Kidney (tissue), 14 donors: ENCODE results near the gene GTSE1. TPM values are rescaled to one million over a fixed set of nuclear protein-coding genes. Genes with fewer than 3 reads are reported as not detected.

Experiments
- DNase-seq, 5 donors: peaks; one replicate each; pipeline ENCODE4 v3.0.0-alpha.2; 2013 to 2020
- FAIRE-seq: peaks from 2 replicates; lab custom pipeline; 2012; peaks lifted over from hg19 to GRCh38; lab: Jason Lieb, UNC
- H3K27ac ChIP-seq, 2 donors: one replicate each; pipeline ENCODE4 v1.7.0; 2013; ENCODE audit warnings: low read depth in 2 of 2, low read length in 2 of 2, inconsistent platforms in 1 of 2
- H3K27me3 ChIP-seq: one replicate; pipeline ENCODE4 v1.7.1; 2013; ENCODE audit warnings: low read length, inconsistent platforms; ENCODE audit not compliant: control insufficient read depth, insufficient read depth
- H3K36me3 ChIP-seq, 3 donors: one replicate each; pipeline versions ENCODE4 v1.7.0 to v1.7.1; 2013; ENCODE audit warnings: low read length in 3 of 3, control low read depth in 1 of 3, inconsistent platforms in 1 of 3; ENCODE audit not compliant: insufficient read depth in 3 of 3, control insufficient read depth in 2 of 3
- H3K4me1 ChIP-seq, 3 donors: one replicate each; pipeline versions ENCODE4 v1.7.0 to v1.7.1; 2013; ENCODE audit warnings: low read length in 3 of 3, inconsistent platforms in 1 of 3, low read depth in 1 of 3; ENCODE audit not compliant: control insufficient read depth in 2 of 3, insufficient read depth in 2 of 3
- H3K4me3 ChIP-seq, 3 donors: one replicate each; pipeline versions ENCODE4 v1.7.0 to v1.8.1; 2013; ENCODE audit warnings: low read length in 3 of 3, control low read depth in 1 of 3, inconsistent platforms in 1 of 3
- H3K9ac ChIP-seq, 3 donors: one replicate each; pipeline versions ENCODE4 v1.7.0 to v1.7.1; 2013; ENCODE audit warnings: low read length in 3 of 3, control low read depth in 1 of 3, inconsistent platforms in 1 of 3
- H3K9me3 ChIP-seq, 3 donors: one replicate each; pipeline versions ENCODE4 v1.7.0 to v1.7.1; 2013; ENCODE audit warnings: low read length in 3 of 3, control low read depth in 1 of 3, inconsistent platforms in 1 of 3; ENCODE audit not compliant: control insufficient read depth in 2 of 3, insufficient read depth in 1 of 3
- intact Hi-C: fragments of 100-400 bp; cut with DNase I; formaldehyde crosslinking; loops from one replicate; pipeline ENCODE4 v1.11.1; 2022
- polyA plus RNA-seq: library from polyadenylated mRNA; stranded (reverse); fragments of 350-450 nt; fragmentation: Illumina TruSeq; extraction: RNeasy Lipid Tissue Mini Kit (QIAGEN cat#74804); gene quantifications from one replicate; pipeline ENCODE4 v1.2.3, GENCODE V29; 2014; ENCODE audit warnings: low read depth, low replicate concordance; ENCODE audit not compliant: insufficient read depth
- total RNA-seq: library from RNA; stranded (reverse); fragmentation: NEBNext Ultra II Directional; extraction: Animal tissue kit (Norgen Biotek cat#: 25700); gene quantifications from one replicate; pipeline ENCODE4 v1.2.1, GENCODE V29; 2021
- TF ChIP-seq, protein P1 (sequence below): IDR thresholded peaks from 3 replicates; pipeline ENCODE4 v1.5.1; 2012; ENCODE audit warnings: mild to moderate bottlenecking, moderate library complexity, borderline replicate concordance; ENCODE audit not compliant: insufficient read depth; ENCODE audit errors: extremely low read depth
- donor health status: control.
- donor health status: control.
- donor health status: control.
- donor health status: control.
- donor health status: control.
- donor health status: DM: yes; HTN: yes; CAD: no.
- donor health status: Normal renal cell carcinoma (clear cell type).

Gene GTSE1
- total and polyA plus RNA-seq, 2 donors from 2014 or later: 0.41 to 0.94 TPM

DNA sequence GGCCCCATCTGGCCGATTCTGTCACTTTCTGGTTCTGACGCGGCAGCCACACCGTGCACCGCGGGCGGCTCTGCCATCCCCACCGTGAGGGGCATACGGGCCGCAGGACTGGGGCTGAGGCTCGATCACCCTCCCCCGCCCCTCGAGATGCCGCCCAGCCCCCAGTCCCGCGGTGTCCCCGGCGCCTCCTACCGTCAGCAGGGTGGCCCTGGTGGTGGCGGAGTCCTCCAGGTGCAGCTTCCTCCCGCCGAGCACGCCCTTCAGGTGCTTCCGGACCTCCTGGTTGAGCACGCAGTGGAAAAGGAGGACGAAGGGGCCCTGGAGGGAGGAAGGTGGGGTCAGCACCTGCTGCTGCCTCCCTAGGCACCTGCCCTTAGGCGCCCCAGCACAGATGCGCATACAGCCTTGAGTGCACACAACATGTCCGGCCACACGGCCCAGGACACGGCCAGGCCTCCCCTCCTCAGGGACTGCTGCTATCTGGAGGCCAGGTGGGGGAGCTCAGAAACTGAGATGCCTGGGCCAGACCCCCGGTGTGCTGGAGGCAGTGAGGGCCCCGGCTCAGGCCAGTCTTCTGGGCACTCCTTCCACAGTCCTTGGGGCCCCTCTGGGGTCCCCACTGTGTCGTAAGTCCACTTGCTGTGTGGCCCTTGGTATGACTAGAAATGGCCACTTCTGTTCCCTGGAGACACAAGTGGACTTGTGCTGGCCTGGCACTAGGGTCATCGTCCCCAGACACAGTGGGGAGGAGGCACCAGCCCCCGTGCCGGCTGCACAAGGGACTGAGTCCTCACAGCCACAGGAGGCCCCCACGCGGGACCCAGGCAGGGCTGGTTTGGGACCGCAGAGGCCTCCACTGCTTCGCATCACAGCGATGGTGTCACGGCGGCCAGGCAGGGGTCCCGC lies 70.4 kb downstream of the GTSE1 start:
- H3K27ac ChIP-seq: no peak overlapping the region
- intact Hi-C loops: no loop called here

DNA sequence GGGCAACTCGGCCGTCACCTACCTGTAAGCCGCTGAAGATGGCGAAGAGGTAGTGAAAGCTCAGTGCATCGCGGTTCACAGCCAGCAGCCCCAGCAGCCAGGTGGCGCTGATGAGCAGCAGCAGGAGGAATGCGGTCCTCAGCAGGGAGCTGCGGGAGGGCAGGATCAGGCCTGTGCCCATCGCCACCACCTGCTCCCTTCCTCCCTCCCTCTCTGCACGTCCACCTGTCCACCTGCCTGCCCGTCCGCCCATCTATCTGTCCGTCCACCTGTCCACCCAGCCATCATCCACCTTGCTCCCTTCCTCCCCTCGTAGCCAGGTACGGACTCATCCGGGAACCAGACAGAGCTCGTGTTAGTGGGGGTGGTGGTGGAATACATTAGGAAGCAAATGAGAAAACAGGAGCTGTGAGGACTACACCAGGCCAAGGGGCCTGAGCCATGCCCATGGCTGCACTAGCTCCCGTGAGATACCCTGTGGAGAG lies 71.1 kb downstream of the GTSE1 start:
- DNase-seq (peak; percentile 63 to 86 (median 76)), FAIRE-seq (no peak)
- peaks cover 0 to 3% (median 0%) of the 10 kb centered on the region in 3 donors for H3K4me1 ChIP-seq
- H3K36me3 ChIP-seq: peaks cover 0 to 2% (median 2%) of the 10 kb centered on the region in 3 donors
- intact Hi-C loops: no loop called here
- H3K27ac ChIP-seq: no peak overlapping the region
- no peak overlapping the region for H3K9ac ChIP-seq
- no peak overlapping the region for H3K4me3 ChIP-seq
- H3K9me3 ChIP-seq: no peaks in the 10 kb centered on the region
- TF ChIP-seq, protein P1, sequence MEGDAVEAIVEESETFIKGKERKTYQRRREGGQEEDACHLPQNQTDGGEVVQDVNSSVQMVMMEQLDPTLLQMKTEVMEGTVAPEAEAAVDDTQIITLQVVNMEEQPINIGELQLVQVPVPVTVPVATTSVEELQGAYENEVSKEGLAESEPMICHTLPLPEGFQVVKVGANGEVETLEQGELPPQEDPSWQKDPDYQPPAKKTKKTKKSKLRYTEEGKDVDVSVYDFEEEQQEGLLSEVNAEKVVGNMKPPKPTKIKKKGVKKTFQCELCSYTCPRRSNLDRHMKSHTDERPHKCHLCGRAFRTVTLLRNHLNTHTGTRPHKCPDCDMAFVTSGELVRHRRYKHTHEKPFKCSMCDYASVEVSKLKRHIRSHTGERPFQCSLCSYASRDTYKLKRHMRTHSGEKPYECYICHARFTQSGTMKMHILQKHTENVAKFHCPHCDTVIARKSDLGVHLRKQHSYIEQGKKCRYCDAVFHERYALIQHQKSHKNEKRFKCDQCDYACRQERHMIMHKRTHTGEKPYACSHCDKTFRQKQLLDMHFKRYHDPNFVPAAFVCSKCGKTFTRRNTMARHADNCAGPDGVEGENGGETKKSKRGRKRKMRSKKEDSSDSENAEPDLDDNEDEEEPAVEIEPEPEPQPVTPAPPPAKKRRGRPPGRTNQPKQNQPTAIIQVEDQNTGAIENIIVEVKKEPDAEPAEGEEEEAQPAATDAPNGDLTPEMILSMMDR: peak; percentile 90
- no peaks in the 10 kb centered on the region for H3K27me3 ChIP-seq

More for the DNA sequence above, 70.4 kb downstream of the GTSE1 start:
- TF ChIP-seq, protein P1: no peak
- H3K36me3 ChIP-seq: peaks cover 0 to 2% (median 2%) of the 10 kb centered on the region in 3 donors
- no peaks in the 10 kb centered on the region for H3K27me3 ChIP-seq
- DNase-seq: peak in 2 of 5 donors; percentile 49 to 74
- H3K9ac ChIP-seq: no peak overlapping the region
- H3K4me3 ChIP-seq: no peak overlapping the region
- no peak for FAIRE-seq
- H3K4me1 ChIP-seq: peaks cover 0 to 3% (median 1%) of the 10 kb centered on the region in 3 donors
- no peaks in the 10 kb centered on the region for H3K9me3 ChIP-seq

DNA sequence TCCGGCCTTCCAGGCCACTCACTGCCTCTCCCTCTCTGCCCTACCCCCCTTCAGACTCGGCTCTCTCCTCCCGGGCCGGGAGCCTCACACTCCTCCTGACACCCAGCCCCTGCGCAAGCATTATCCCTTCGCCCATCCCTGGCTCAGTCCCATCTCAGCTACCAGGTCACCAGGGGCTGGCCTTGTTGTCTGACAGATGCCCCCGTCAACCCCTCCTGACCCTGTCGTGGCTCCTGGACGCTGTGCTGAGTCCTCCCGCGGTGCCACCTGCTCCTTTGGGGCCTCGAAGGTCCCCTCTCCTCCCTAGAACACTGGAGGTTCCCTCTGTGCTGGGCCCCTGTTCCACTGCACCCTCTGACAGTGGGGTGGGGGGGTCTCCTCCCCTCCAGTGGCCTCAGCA lies 71.8 kb downstream of the GTSE1 start:
- FAIRE-seq (no peak), DNase-seq (peak in 2 of 5 donors; percentile 42 to 67)
- Histone ChIP-seq H3K27me3 (no peaks in the 10 kb centered on the region), H3K4me1 (peaks cover 0 to 3% (median 0%) of the 10 kb centered on the region in 3 donors), H3K27ac (no peak overlapping the region), H3K36me3 (peaks cover 0 to 2% (median 2%) of the 10 kb centered on the region in 3 donors), H3K9ac (no peak overlapping the region), H3K4me3 (no peak overlapping the region), H3K9me3 (no peaks in the 10 kb centered on the region)
- intact Hi-C loops: no loop called here
- TF ChIP-seq, protein P1: no peak
